ENCODE measurements around the gene FAR2. TPM values are rescaled to one million over a fixed set of nuclear protein-coding genes. Genes with fewer than 3 reads are reported as not detected.
A peak's percentile ranks its signal among the peaks of the same experiment; 100 is the strongest.

The FAR2 gene
- total and polyA plus RNA-seq, 2 donors (not counting 3 experiments of a cell fraction or from before 2014, with no cell fraction given) = 32.3 to 61.7 TPM

DNA sequence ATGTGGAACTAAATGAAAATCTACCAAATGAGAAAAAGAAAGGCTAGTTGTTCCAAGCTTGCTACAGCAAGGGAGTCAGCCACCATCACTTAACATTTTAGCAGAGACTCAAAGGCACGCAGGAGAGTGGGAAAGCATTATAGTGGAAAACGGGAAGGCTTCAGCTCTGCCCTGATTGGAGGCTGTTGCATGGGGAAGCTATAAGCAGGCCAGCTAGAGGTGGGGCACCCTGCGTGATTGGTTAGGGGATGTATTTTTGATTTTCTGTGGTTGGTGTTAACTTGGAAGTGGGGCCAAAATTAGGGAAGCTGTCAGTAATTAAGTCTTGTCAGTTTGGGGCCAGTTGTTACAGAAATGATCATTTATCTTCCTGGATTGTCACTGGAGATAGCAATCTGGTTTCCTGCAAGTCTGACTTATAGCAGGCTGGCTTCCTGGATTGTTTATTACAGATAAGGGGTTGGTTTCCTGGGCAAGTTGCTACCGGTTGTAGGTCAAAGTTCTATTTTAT, 93.9 kb downstream of the FAR2 start:
- Histone ChIP-seq H3K36me3 (ENCODE audit: control insufficient read depth in 2 of 2, extremely low read depth in 1 of 2, insufficient read depth in 2 of 2, low read length in 2 of 2) (no peaks in the 10 kb centered on the region), H3K27ac (ENCODE audit: insufficient read depth, low read depth, low read length) (peak overlapping the region; percentile 94)

More for the DNA sequence above, 93.9 kb downstream of the FAR2 start:
- CTCF ChIA-PET = interaction anchor here (0.7 to 2.9 kb wide), 5 partner anchors 8 to 310 kb away, joined by 3 to 14 read pairs (median 4); no protein-coding TSS in a partner anchor
- Histone ChIP-seq H3K27me3 (ENCODE audit: control insufficient read depth in 2 of 2, insufficient read depth in 2 of 2, low read length in 2 of 2) (no peaks in the 10 kb centered on the region), H3K4me2 (ENCODE audit: insufficient read depth, low read length) (peak overlapping the region; percentile 43), H4K20me1 (replicated peaks; ENCODE audit: control insufficient read depth, extremely low read depth, insufficient read depth, low read length) (no peaks in the 10 kb centered on the region), H3K79me2 (ENCODE audit: control insufficient read depth, insufficient read depth, low read length) (peaks cover 6% of the 10 kb centered on the region), H3K9me1 (replicated peaks; ENCODE audit: control insufficient read depth, extremely low read depth, insufficient read depth, low read length) (no peaks in the 10 kb centered on the region), H3K9ac (replicated peaks; ENCODE audit: extremely low read depth, insufficient read depth, low read length) (peak overlapping the region; percentile 73), H2AFZ (ENCODE audit: low read depth, low read length) (no peak overlapping the region), H3K4me1 (ENCODE audit: control insufficient read depth, extremely low read depth, insufficient read depth, low read length) (peaks cover 63% of the 10 kb centered on the region), H3K4me3 (replicated peaks in 1 of 3; ENCODE audit: insufficient read depth in 1 of 3, low read depth in 1 of 3, low read length in 3 of 3) (peak overlapping the region in 1 of 3 experiments; percentile 15), H3K9me3 (replicated peaks; ENCODE audit: control insufficient read depth, insufficient read depth, low read length) (no peaks in the 10 kb centered on the region)
- TF ChIP-seq FOS (IDR thresholded peaks at IDR 0.05; ENCODE audit: borderline replicate concordance, insufficient read depth, low read length) = peak; percentile 64
- TF ChIP-seq, protein P1, sequence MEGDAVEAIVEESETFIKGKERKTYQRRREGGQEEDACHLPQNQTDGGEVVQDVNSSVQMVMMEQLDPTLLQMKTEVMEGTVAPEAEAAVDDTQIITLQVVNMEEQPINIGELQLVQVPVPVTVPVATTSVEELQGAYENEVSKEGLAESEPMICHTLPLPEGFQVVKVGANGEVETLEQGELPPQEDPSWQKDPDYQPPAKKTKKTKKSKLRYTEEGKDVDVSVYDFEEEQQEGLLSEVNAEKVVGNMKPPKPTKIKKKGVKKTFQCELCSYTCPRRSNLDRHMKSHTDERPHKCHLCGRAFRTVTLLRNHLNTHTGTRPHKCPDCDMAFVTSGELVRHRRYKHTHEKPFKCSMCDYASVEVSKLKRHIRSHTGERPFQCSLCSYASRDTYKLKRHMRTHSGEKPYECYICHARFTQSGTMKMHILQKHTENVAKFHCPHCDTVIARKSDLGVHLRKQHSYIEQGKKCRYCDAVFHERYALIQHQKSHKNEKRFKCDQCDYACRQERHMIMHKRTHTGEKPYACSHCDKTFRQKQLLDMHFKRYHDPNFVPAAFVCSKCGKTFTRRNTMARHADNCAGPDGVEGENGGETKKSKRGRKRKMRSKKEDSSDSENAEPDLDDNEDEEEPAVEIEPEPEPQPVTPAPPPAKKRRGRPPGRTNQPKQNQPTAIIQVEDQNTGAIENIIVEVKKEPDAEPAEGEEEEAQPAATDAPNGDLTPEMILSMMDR (IDR thresholded peaks at IDR 0.05; ENCODE audit: extremely low read depth in 1 of 2, insufficient read depth in 1 of 2, low read depth in 1 of 2, low read length in 2 of 2) = no peak
- TF ChIP-seq MAX (IDR thresholded peaks at IDR 0.05; ENCODE audit: insufficient read depth, insufficient read length) = no peak
- peak; percentile 91 for TF ChIP-seq POLR2A (IDR thresholded peaks at IDR 0.05; ENCODE audit: low read depth, low read length)
- no peak for TF ChIP-seq EZH2 (IDR thresholded peaks at IDR 0.05; ENCODE audit: borderline replicate concordance, low read depth, low read length, severe bottlenecking)
- TF ChIP-seq GATA2 (IDR thresholded peaks at IDR 0.05; ENCODE audit: insufficient read depth, insufficient read length, low read depth, low read length) = peak; percentile 100
- no peak for TF ChIP-seq JUN (IDR thresholded peaks at IDR 0.05; ENCODE audit: borderline replicate concordance, insufficient read depth, insufficient read length, low read depth)
- TF ChIP-seq POLR2AphosphoS5 (IDR thresholded peaks at IDR 0.05; ENCODE audit: insufficient read depth, low read depth, low read length) = peak; percentile 99
- TF ChIP-seq MYC (IDR thresholded peaks at IDR 0.05; ENCODE audit: low read depth, low read length) = no peak
- BruUV-seq (replicated peaks) = no TSS peak
- FAIRE-seq = peak; percentile 90
- dilution Hi-C loops (cut with MboI; ENCODE audit: extremely low pct_ligation_motif_present, low sequenced_read_pairs) = no loop called here
- intact Hi-C loops (cut with micrococcal nuclease) = loop anchor here (1.0 to 5.0 kb wide), 9 partner anchors 8 to 1420 kb away; partner anchors contain the start of gene ERGIC2
- POLR2A ChIA-PET = interaction anchor here (0.9 kb wide), 1 partner anchor 29 kb away, joined by 5 read pairs; no protein-coding TSS in a partner anchor
- peak; percentile 97 for DNase-seq (ENCODE audit: low read depth, low spot score)

Measured in endothelial cell of umbilical vein (primary cell).